Hematopoietic multipotent progenitor cell (in vitro differentiated cells): ENCODE data around the gene GAGE12D. TPM values are rescaled to one million over a fixed set of nuclear protein-coding genes. Genes with fewer than 3 reads are reported as not detected.
"Not testable (repeated sequence)": the region's sequence is repeated elsewhere in the genome, so short reads cannot be mapped to it uniquely, and the experiment has no call there.

Source experiments
- DNase-seq, 3 donors: peaks; one replicate each; pipeline ENCODE4 v3.0.0-alpha.2; 2011 to 2015; ENCODE audit warnings: low read depth in 2 of 3, low spot score in 2 of 3
- small RNA-seq: library from RNA; depleted of rRNA; stranded (forward); fragments of <200 nt; gene quantifications from one replicate; pipeline ENCODE3, GENCODE V24; 2012
- total RNA-seq: library from RNA; depleted of rRNA; stranded (reverse); fragments of >200 nt; gene quantifications from one replicate; pipeline ENCODE4 v1.2.3, GENCODE V29; 2012

The GAGE12D gene
- not detected for total RNA-seq

- DNase-seq = not testable (repeated sequence)
These were observed at the start of gene GAGE12D for GRCh38 chrX:49541433-49541832. GAGE12D (plus strand) TSS chrX:49541733; CDS start chrX:49542888, 1,155 bp downstream.

- DNase-seq = not testable (repeated sequence)
These were observed 9.7 kb upstream of the GAGE12D start, which contains the start of gene GAGE12C for GRCh38 chrX:49531877-49532276. GAGE12C (plus strand) TSS chrX:49532177; CDS start chrX:49533332, 1,155 bp downstream.

GRCh38 chrX:49550989-49551388 is 9.5 kb downstream of the GAGE12D start, which contains the start of gene GAGE12E:
GAGE12E (plus strand) TSS chrX:49551289; CDS start chrX:49552444, 1,155 bp downstream.
- not testable (repeated sequence) for DNase-seq

- DNase-seq = not testable (repeated sequence)
These were observed 19.0 kb downstream of the GAGE12D start, which contains the start of gene GAGE12F for GRCh38 chrX:49560542-49560941. GAGE12F (plus strand) TSS chrX:49560842; CDS start chrX:49561997, 1,155 bp downstream.

GRCh38 chrX:49568728-49569127 is 27.2 kb downstream of the GAGE12D start:
- DNase-seq = not testable (repeated sequence)

GRCh38 chrX:49569152-49569551 is 27.6 kb downstream of the GAGE12D start:
- not testable (repeated sequence) for DNase-seq

GRCh38 chrX:49570100-49570499 is 28.6 kb downstream of the GAGE12D start, which contains the start of gene GAGE12G:
GAGE12G (plus strand) TSS chrX:49570400; CDS start chrX:49571555, 1,155 bp downstream.
- DNase-seq = not testable (repeated sequence)

GRCh38 chrX:49579649-49580048 is 38.1 kb downstream of the GAGE12D start, which contains the start of gene GAGE12H:
GAGE12H (plus strand) TSS chrX:49579949; CDS start chrX:49581104, 1,155 bp downstream.
- DNase-seq = not testable (repeated sequence)

- DNase-seq = not testable (repeated sequence)
These were observed 47.7 kb downstream of the GAGE12D start, which contains the start of gene GAGE2A for GRCh38 chrX:49589196-49589595. GAGE2A (plus strand) TSS chrX:49589496; CDS start chrX:49590651, 1,155 bp downstream.

- not testable (repeated sequence) for DNase-seq
These were observed 48.4 kb downstream of the GAGE12D start for GRCh38 chrX:49589769-49590478.

GRCh38 chrX:49590488-49590887 is 49.0 kb downstream of the GAGE12D start:
- DNase-seq = not testable (repeated sequence)

Small RNAs within 50 kb of the gene (small RNA-seq; reads per million reads assigned to genes)
- gene GAGE12B = not detected

Other genes starting within 250 kb of the GAGE12D start
- gene GAGE10, start 238.1 kb upstream of the GAGE12D start, total RNA-seq = not detected
- gene GAGE12J, start 219.7 kb upstream of the GAGE12D start, total RNA-seq = not detected
- not detected for gene GAGE13, start 210.2 kb upstream of the GAGE12D start, total RNA-seq
- gene GAGE12C, start 9.6 kb upstream of the GAGE12D start, total RNA-seq = not detected
- not detected for gene GAGE12E, start 9.6 kb downstream of the GAGE12D start, total RNA-seq
- gene GAGE12F, start 19.1 kb downstream of the GAGE12D start, total RNA-seq = not detected
- gene GAGE12G, start 28.7 kb downstream of the GAGE12D start, total RNA-seq = not detected
- not detected for gene GAGE12H, start 38.2 kb downstream of the GAGE12D start, total RNA-seq
- gene GAGE2A, start 47.8 kb downstream of the GAGE12D start, total RNA-seq = not detected
- not detected for gene GAGE1, start 57.3 kb downstream of the GAGE12D start, total RNA-seq
- not detected for gene PAGE1, start 154.3 kb downstream of the GAGE12D start, total RNA-seq